ENCODE data around the gene MICU1.

GRCh38 chr10:72511459-72511858, 114.4 kb downstream of the MICU1 start:
- TF ChIP-seq, protein P1, sequence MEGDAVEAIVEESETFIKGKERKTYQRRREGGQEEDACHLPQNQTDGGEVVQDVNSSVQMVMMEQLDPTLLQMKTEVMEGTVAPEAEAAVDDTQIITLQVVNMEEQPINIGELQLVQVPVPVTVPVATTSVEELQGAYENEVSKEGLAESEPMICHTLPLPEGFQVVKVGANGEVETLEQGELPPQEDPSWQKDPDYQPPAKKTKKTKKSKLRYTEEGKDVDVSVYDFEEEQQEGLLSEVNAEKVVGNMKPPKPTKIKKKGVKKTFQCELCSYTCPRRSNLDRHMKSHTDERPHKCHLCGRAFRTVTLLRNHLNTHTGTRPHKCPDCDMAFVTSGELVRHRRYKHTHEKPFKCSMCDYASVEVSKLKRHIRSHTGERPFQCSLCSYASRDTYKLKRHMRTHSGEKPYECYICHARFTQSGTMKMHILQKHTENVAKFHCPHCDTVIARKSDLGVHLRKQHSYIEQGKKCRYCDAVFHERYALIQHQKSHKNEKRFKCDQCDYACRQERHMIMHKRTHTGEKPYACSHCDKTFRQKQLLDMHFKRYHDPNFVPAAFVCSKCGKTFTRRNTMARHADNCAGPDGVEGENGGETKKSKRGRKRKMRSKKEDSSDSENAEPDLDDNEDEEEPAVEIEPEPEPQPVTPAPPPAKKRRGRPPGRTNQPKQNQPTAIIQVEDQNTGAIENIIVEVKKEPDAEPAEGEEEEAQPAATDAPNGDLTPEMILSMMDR (IDR thresholded peaks at IDR 0.05; ENCODE audit: low read depth, low read length, poor library complexity, severe bottlenecking) = no peak
- no peak for TF ChIP-seq EZH2phosphoT487 (IDR thresholded peaks at IDR 0.05; ENCODE audit: borderline replicate concordance, low read length)
